GM12878 (cell line): Measurements from ENCODE around the gene LIN37. TPM values are rescaled to one million over a fixed set of nuclear protein-coding genes. Genes with fewer than 3 reads are reported as not detected.

Source experiments
- BMI1 ChIP-seq: fragments of 450-650 bp; IDR thresholded peaks from 2 replicates; pipeline ENCODE4 v1.6.1; 2016; ENCODE audit warnings: mild to moderate bottlenecking, moderate library complexity, borderline replicate concordance
- CBFB ChIP-seq: IDR thresholded peaks from 2 replicates; pipeline ENCODE4 v1.6.1; 2016; ENCODE audit warnings: antibody characterized with exemption, low read depth
- CEBPB ChIP-seq, 2 experiments: fragments of 150-350 bp in 1 of 2; IDR thresholded peaks; 2 replicates each; pipeline ENCODE4 v1.6.1; 2012 to 2014; ENCODE audit warnings: low read depth in 2 of 2, low read length in 2 of 2, borderline replicate concordance in 1 of 2, inconsistent platforms in 1 of 2
- CHD2 ChIP-seq: IDR thresholded peaks from 2 replicates; pipeline ENCODE4 v1.6.1; 2011; ENCODE audit warnings: low read depth, low read length, improper control_type of control experiment, borderline replicate concordance
- E2F4 ChIP-seq: IDR thresholded peaks from 2 replicates; pipeline ENCODE4 v1.6.1; 2012; ENCODE audit warnings: low read depth, low read length, improper control_type of control experiment
- EP300 ChIP-seq, 2 experiments: fragments of 150-350 bp in 1 of 2; IDR thresholded peaks; 2 replicates each; pipeline ENCODE4 v1.6.1; 2011 to 2012; ENCODE audit warnings: low read depth in 2 of 2, low read length in 2 of 2, borderline replicate concordance in 1 of 2, improper control_type of control experiment in 1 of 2, inconsistent platforms in 1 of 2; ENCODE audit not compliant: control insufficient read depth in 1 of 2
- ETV6 ChIP-seq, 2 experiments: fragments of 450-650 bp in 1 of 2; IDR thresholded peaks in 1 of 2; conservative IDR thresholded peaks in 1 of 2; 2 replicates each; pipeline ENCODE4 v1.6.1; 2014; ENCODE audit warnings: antibody characterized with exemption in 1 of 2, borderline replicate concordance in 1 of 2, low read depth in 1 of 2, mild to moderate bottlenecking in 1 of 2, moderate library complexity in 1 of 2
- FOXM1 ChIP-seq: IDR thresholded peaks from 2 replicates; pipeline ENCODE4 v1.6.1; 2012; ENCODE audit warnings: low read depth, mild to moderate bottlenecking, inconsistent platforms, low read length, moderate library complexity
- GATAD2B ChIP-seq: fragments of 450-650 bp; conservative IDR thresholded peaks from 2 replicates; pipeline ENCODE4 v1.6.1; 2017; ENCODE audit warnings: low read depth, mild to moderate bottlenecking, moderate library complexity
- JUND ChIP-seq: IDR thresholded peaks from 2 replicates; pipeline ENCODE4 v1.6.1; 2012; ENCODE audit warnings: low read depth, mild to moderate bottlenecking, low read length, improper control_type of control experiment, moderate library complexity
- MTA2 ChIP-seq: fragments of 450-650 bp; IDR thresholded peaks from 2 replicates; pipeline ENCODE4 v1.6.1; 2016; ENCODE audit warnings: low read depth, mild to moderate bottlenecking, moderate library complexity
- NFYB ChIP-seq: IDR thresholded peaks from 2 replicates; pipeline ENCODE4 v1.6.1; 2011; ENCODE audit warnings: low read depth, mild to moderate bottlenecking, low read length, improper control_type of control experiment, moderate library complexity; ENCODE audit not compliant: insufficient read depth
- NR2C2 ChIP-seq: IDR thresholded peaks from 2 replicates; pipeline ENCODE4 v1.6.1; 2011; ENCODE audit warnings: borderline replicate concordance, low read depth; ENCODE audit not compliant: control insufficient read depth, insufficient read length
- POU2F2 ChIP-seq: IDR thresholded peaks from 3 replicates; pipeline ENCODE4 v1.6.1; 2011; ENCODE audit warnings: low read depth, mild to moderate bottlenecking, low read length, borderline replicate concordance
- RELA ChIP-seq: fragments of 450-650 bp; IDR thresholded peaks from 2 replicates; pipeline ENCODE4 v1.8.0; 2014; ENCODE audit warnings: borderline replicate concordance; ENCODE audit not compliant: partially characterized antibody
- RUNX3 ChIP-seq: IDR thresholded peaks from 2 replicates; pipeline ENCODE4 v1.6.1; 2012; ENCODE audit warnings: low read length, inconsistent platforms
- SIN3A ChIP-seq: IDR thresholded peaks from 2 replicates; pipeline ENCODE4 v1.6.1; 2012; ENCODE audit warnings: low read depth, low read length, improper control_type of control experiment
- SKIL ChIP-seq: fragments of 450-650 bp; IDR thresholded peaks from 2 replicates; pipeline ENCODE4 v1.6.1; 2017; ENCODE audit warnings: mild to moderate bottlenecking, low read depth, inconsistent platforms; ENCODE audit not compliant: poor library complexity, severe bottlenecking
- SMAD5 ChIP-seq: IDR thresholded peaks from 2 replicates; pipeline ENCODE4 v1.6.1; 2016; ENCODE audit warnings: antibody characterized with exemption, low read depth
- SRF ChIP-seq, 2 experiments: IDR thresholded peaks; 2 replicates each; pipeline ENCODE4 v1.6.1; 2011; ENCODE audit warnings: low read depth in 2 of 2, low read length in 2 of 2, mild to moderate bottlenecking in 1 of 2, moderate library complexity in 1 of 2
- TCF12 ChIP-seq: IDR thresholded peaks from 2 replicates; pipeline ENCODE4 v1.6.1; 2011; ENCODE audit warnings: low read depth, mild to moderate bottlenecking, low read length
- YY1 ChIP-seq: IDR thresholded peaks from 2 replicates; pipeline ENCODE4 v1.6.1; 2011; ENCODE audit warnings: low read depth, mild to moderate bottlenecking, low read length
- ZNF622 ChIP-seq: fragments of 450-650 bp; IDR thresholded peaks from 2 replicates; pipeline ENCODE4 v1.6.1; 2017; ENCODE audit warnings: mild to moderate bottlenecking, inconsistent platforms
- polyA plus RNA-seq, 11 experiments: library from polyadenylated mRNA; depleted of rRNA in 4 of 11; unstranded in 6 of 11; stranded (reverse) in 5 of 11; fragments of >200 nt; fragmentation: Nextera tagmentation in 4 of 11; fragmentation: Illumina TruSeq in 1 of 11; extraction: Ambion mirVana in 4 of 11; extraction: Trizol in 1 of 11; gene quantifications; 1 replicate in 1 of 11; 2 replicates in 10 of 11; pipeline versions ENCODE4 v1.2.1 to v1.2.3, GENCODE V29; 2011 to 2016; ENCODE audit warnings: inconsistent platforms in 2 of 11, missing spikeins in 2 of 11, low read depth in 1 of 11
- total RNA-seq, 4 experiments: library from RNA; depleted of rRNA in 3 of 4; stranded (reverse); fragments of >200 nt in 3 of 4; fragmentation: Illumina TruSeq in 1 of 4; extraction: Trizol in 1 of 4; gene quantifications; 2 replicates each; pipeline versions ENCODE4 v1.2.1 to v1.2.3, GENCODE V29; 2013 to 2021
- TF ChIP-seq, protein P1 (sequence below): fragments of 450-650 bp; IDR thresholded peaks from 2 replicates; pipeline ENCODE4 v1.6.1; 2016; ENCODE audit warnings: mild to moderate bottlenecking

Gene LIN37
- total and polyA plus RNA-seq, 10 of the 15 experiments (the other 5 are each of a cell fraction or from before 2014, with no cell fraction given), result 0.69 to 11.9 (median 7.6) TPM

GRCh38 chr19:35710784-35711723, 37.3 kb upstream of the LIN37 start (continued):
- TF ChIP-seq E2F4, result no peak
- peak in 1 of 2 experiments; percentile 82; a peak in 2 of 4 replicates for TF ChIP-seq ETV6 (conservative IDR thresholded peaks at IDR 0.05 in 1 of 2, IDR thresholded peaks at IDR 0.05 in 1 of 2; ENCODE audit: borderline replicate concordance in 1 of 2, low read depth in 1 of 2)
- TF ChIP-seq POU2F2, result peak; percentile 99
- no peak for TF ChIP-seq NFYB
- TF ChIP-seq RUNX3, result peak; percentile 79
- TF ChIP-seq ZNF622, result no peak
- peak; percentile 49; the same call in 1 of the 2 replicates for TF ChIP-seq GATAD2B
- peak; percentile 62; the same call in 1 of the 2 replicates for TF ChIP-seq SMAD5
- TF ChIP-seq NR2C2, result no peak
- peak; percentile 55; the same call in 1 of the 2 replicates for TF ChIP-seq SIN3A
- TF ChIP-seq BMI1, result peak; percentile 59; the same call in 1 of the 2 replicates
- no peak for TF ChIP-seq CEBPB (IDR thresholded peaks at IDR 0.05; ENCODE audit: borderline replicate concordance in 1 of 2, low read depth in 2 of 2, low read length in 2 of 2)
- peak; percentile 37; the same call in 1 of the 2 replicates for TF ChIP-seq CBFB
- TF ChIP-seq, protein P1, sequence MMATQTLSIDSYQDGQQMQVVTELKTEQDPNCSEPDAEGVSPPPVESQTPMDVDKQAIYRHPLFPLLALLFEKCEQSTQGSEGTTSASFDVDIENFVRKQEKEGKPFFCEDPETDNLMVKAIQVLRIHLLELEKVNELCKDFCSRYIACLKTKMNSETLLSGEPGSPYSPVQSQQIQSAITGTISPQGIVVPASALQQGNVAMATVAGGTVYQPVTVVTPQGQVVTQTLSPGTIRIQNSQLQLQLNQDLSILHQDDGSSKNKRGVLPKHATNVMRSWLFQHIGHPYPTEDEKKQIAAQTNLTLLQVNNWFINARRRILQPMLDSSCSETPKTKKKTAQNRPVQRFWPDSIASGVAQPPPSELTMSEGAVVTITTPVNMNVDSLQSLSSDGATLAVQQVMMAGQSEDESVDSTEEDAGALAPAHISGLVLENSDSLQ, result no peak
- peak; percentile 98 for TF ChIP-seq JUND
- peak; percentile 38; the same call in 1 of the 2 replicates for TF ChIP-seq TCF12
- TF ChIP-seq SKIL, result peak; percentile 72
- TF ChIP-seq YY1, result 0 out of 2 replicates have a peak, but pooled peaks have one; percentile 10
- TF ChIP-seq MTA2, result peak; percentile 50; the same call in 1 of the 2 replicates
- 0 out of 4 replicates have a peak, but pooled peaks of 1 of the 2 experiments have one; percentile 17 for TF ChIP-seq SRF (IDR thresholded peaks at IDR 0.05; ENCODE audit: low read depth in 2 of 2, low read length in 2 of 2)
- peak; percentile 70 to 92 for TF ChIP-seq EP300 (IDR thresholded peaks at IDR 0.05; ENCODE audit: borderline replicate concordance in 1 of 2, control insufficient read depth in 1 of 2, low read depth in 2 of 2, low read length in 2 of 2)
- TF ChIP-seq FOXM1, result peak; percentile 22; the same call in 1 of the 2 replicates
- TF ChIP-seq CHD2, result peak; percentile 83
- peak; percentile 88 for TF ChIP-seq RELA
